Epithelial cell of esophagus (primary cell): ENCODE data around the gene QKI.
"Not testable (repeated sequence)": the region's sequence is repeated elsewhere in the genome, so short reads cannot be mapped to it uniquely, and the experiment has no call there.

Source experiments
- DNase-seq: peaks from one replicate; pipeline ENCODE4 v3.0.0; 2010; ENCODE audit warnings: low read depth
- H3K4me3 ChIP-seq: 2 replicates; pipeline ENCODE4 v1.5.1; 2011; ENCODE audit warnings: mild to moderate bottlenecking, low read length, control low read depth
- TF ChIP-seq, protein P1 (sequence below): IDR thresholded peaks from 2 replicates; pipeline ENCODE4 v1.5.1; 2011; ENCODE audit warnings: low read depth, mild to moderate bottlenecking, low read length, control low read depth, inconsistent platforms; ENCODE audit not compliant: insufficient read depth; ENCODE audit errors: missing control alignments

QKI gene

GRCh38 chr6:163589387-163589786 lies 174.9 kb downstream of the QKI start:
- TF ChIP-seq, protein P1, sequence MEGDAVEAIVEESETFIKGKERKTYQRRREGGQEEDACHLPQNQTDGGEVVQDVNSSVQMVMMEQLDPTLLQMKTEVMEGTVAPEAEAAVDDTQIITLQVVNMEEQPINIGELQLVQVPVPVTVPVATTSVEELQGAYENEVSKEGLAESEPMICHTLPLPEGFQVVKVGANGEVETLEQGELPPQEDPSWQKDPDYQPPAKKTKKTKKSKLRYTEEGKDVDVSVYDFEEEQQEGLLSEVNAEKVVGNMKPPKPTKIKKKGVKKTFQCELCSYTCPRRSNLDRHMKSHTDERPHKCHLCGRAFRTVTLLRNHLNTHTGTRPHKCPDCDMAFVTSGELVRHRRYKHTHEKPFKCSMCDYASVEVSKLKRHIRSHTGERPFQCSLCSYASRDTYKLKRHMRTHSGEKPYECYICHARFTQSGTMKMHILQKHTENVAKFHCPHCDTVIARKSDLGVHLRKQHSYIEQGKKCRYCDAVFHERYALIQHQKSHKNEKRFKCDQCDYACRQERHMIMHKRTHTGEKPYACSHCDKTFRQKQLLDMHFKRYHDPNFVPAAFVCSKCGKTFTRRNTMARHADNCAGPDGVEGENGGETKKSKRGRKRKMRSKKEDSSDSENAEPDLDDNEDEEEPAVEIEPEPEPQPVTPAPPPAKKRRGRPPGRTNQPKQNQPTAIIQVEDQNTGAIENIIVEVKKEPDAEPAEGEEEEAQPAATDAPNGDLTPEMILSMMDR: no peak
- no peak overlapping the region for H3K4me3 ChIP-seq
- no peak for DNase-seq

- H3K4me3 ChIP-seq, DNase-seq: not testable (repeated sequence)
Observed at GRCh38 chr6:163590132-163590531, 175.6 kb downstream of the QKI start.

- DNase-seq: no peak
- no peak overlapping the region for H3K4me3 ChIP-seq
- TF ChIP-seq, protein P1: no peak
Observed at GRCh38 chr6:163592872-163593271, 178.4 kb downstream of the QKI start.

DNA sequence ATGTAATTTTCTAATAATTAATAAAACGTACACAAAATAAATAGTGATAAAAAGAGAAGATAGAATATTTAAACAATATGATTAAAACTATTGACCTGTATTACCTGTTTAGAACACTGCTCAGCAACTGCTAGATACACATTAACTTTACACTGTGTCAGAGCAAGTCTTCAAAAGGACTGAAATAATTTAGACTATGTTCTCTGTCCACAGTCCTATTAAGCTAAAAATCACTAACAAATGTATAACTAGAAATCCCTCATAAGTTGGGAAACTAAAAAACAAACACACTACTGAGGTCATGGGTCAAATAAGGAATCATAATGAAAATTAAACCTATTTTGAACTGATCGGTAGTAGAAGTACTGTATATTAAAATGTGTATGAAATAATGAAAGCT lies 181.7 kb downstream of the QKI start:
- DNase-seq: no peak
- TF ChIP-seq, protein P1: no peak
- H3K4me3 ChIP-seq: no peak overlapping the region

- TF ChIP-seq, protein P1: no peak
- DNase-seq: no peak
- H3K4me3 ChIP-seq: no peak overlapping the region
Observed at GRCh38 chr6:163599136-163599535, 184.6 kb downstream of the QKI start.

DNA sequence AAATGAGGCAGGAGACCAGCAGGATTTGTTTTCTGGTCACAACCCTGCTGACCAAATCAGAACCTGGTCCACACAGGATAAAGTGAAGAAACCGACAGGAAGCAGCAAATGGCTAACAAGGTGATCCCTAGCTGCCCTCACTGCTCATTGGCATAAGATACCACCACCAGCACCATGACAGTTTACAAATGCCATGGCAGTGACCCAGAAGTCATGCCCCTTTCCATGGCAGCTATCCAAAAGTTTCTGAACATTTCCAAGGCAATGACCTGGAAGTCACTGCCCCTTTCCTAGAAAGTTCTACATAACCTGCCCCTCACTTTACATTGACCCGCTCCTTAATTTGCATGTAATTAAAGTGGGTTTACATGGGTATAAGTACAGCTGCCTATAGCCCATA lies 185.2 kb downstream of the QKI start:
- TF ChIP-seq, protein P1: no peak
- no peak overlapping the region for H3K4me3 ChIP-seq
- DNase-seq: no peak

DNA sequence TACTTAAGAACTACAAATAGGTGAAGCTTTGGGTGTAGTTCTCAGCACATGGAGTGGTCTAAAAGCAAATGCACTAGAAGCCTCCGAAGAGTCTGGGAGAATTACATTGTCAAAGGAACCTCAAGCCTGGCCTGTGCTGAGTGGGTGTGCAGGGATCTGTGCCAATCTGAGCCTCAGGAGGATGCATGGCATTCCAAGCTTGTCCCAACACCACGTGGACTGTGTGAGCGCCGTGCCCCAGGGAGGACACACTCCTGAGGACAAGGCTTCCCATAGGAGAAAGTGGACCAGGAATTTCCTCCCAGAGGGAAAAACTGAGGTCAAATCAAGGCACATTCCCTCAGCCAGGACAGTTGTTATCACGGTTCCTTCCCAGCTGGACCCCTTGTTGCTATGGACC lies 185.8 kb downstream of the QKI start:
- H3K4me3 ChIP-seq: no peak overlapping the region
- TF ChIP-seq, protein P1: no peak
- DNase-seq: no peak

- DNase-seq: no peak
- TF ChIP-seq, protein P1: no peak
- no peak overlapping the region for H3K4me3 ChIP-seq
Observed at GRCh38 chr6:163600781-163601180, 186.3 kb downstream of the QKI start.
